ENCODE measurements around the gene OSBP2. TPM values are rescaled to one million over a fixed set of nuclear protein-coding genes. Genes with fewer than 3 reads are reported as not detected.

The OSBP2 gene
- total RNA-seq, 4 donors from 2014 or later: 0.60 to 7.5 (median 4.3) TPM

DNA sequence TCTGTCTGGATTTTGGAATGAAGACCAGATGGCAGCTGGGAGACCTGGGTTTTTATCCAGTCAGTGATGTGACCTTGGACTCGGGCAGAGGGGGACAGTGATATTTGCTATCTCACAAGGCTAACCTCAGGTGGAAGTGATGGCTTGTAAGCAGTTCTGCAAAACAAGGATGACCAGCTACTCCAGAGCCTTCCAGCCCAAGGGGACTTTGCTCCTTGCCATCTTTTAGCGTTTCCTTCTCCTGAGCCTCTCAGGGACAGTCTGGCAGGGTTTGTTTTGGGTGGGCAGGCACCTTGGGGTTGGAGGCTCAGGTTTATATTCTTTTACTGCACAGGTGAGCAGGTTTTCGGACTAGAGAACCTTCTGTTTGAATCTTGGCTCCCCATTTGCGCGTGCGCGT is 9.5 kb upstream of the OSBP2 start:
- in situ Hi-C loops (cut with MboI; ENCODE audit: low pct_ligation_motif_present in 1 of 4, low pct_unique_long_range_greater_than_20kb in 1 of 4, low sequenced_read_pairs in 3 of 4): no loop called here
- TF ChIP-seq POLR2A (IDR thresholded peaks at IDR 0.05): no peak
- TF ChIP-seq, protein P1, sequence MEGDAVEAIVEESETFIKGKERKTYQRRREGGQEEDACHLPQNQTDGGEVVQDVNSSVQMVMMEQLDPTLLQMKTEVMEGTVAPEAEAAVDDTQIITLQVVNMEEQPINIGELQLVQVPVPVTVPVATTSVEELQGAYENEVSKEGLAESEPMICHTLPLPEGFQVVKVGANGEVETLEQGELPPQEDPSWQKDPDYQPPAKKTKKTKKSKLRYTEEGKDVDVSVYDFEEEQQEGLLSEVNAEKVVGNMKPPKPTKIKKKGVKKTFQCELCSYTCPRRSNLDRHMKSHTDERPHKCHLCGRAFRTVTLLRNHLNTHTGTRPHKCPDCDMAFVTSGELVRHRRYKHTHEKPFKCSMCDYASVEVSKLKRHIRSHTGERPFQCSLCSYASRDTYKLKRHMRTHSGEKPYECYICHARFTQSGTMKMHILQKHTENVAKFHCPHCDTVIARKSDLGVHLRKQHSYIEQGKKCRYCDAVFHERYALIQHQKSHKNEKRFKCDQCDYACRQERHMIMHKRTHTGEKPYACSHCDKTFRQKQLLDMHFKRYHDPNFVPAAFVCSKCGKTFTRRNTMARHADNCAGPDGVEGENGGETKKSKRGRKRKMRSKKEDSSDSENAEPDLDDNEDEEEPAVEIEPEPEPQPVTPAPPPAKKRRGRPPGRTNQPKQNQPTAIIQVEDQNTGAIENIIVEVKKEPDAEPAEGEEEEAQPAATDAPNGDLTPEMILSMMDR (IDR thresholded peaks at IDR 0.05): no peak
- TF ChIP-seq EP300 (IDR thresholded peaks at IDR 0.05; ENCODE audit: low read depth): no peak
- no peak for TF ChIP-seq POLR2AphosphoS5 (IDR thresholded peaks at IDR 0.05)
- no peaks in the 10 kb centered on the region for H3K27me3 ChIP-seq
- peaks cover 6 to 22% (median 10%) of the 10 kb centered on the region in 4 donors for H3K4me1 ChIP-seq
- DNase-seq: peak; percentile 21
- H3K36me3 ChIP-seq: no peaks in the 10 kb centered on the region
- H3K4me3 ChIP-seq: no peak overlapping the region
- H3K27ac ChIP-seq: no peak overlapping the region
- no peaks in the 10 kb centered on the region for H3K9me3 ChIP-seq
- WGBS, 2 donors (ENCODE audit: low coverage in 1 of 2): 61% methylated on average over 7 of the region's 7 CpGs; no CpG with 5 or more reads in 1 of the 2 donors
- intact Hi-C loops (cut with DNase I; ENCODE audit: low total_unique reads): no loop called here

GRCh38 chr22:30687358-30687757 is 7.3 kb upstream of the OSBP2 start:
- DNase-seq: no peak
- peaks cover 0 to 8% (median 0%) of the 10 kb centered on the region in 4 donors for H3K4me1 ChIP-seq
- WGBS, 2 donors (ENCODE audit: low coverage in 1 of 2): 78 to 100% methylated on average over 1 to 4 of the region's 4 CpGs
- no peaks in the 10 kb centered on the region for H3K36me3 ChIP-seq
- no peaks in the 10 kb centered on the region for H3K27me3 ChIP-seq
- H3K9me3 ChIP-seq: no peaks in the 10 kb centered on the region
- TF ChIP-seq POLR2A (IDR thresholded peaks at IDR 0.05) (no peak), POLR2AphosphoS5 (IDR thresholded peaks at IDR 0.05) (no peak), EP300 (IDR thresholded peaks at IDR 0.05; ENCODE audit: low read depth) (no peak)
- TF ChIP-seq, protein P1 (IDR thresholded peaks at IDR 0.05): no peak
- intact Hi-C loops (cut with DNase I; ENCODE audit: low total_unique reads) (no loop called here), in situ Hi-C loops (cut with MboI; ENCODE audit: low pct_ligation_motif_present in 1 of 4, low pct_unique_long_range_greater_than_20kb in 1 of 4, low sequenced_read_pairs in 3 of 4) (no loop called here)
- no peak overlapping the region for H3K4me3 ChIP-seq
- H3K27ac ChIP-seq: no peak overlapping the region

DNA sequence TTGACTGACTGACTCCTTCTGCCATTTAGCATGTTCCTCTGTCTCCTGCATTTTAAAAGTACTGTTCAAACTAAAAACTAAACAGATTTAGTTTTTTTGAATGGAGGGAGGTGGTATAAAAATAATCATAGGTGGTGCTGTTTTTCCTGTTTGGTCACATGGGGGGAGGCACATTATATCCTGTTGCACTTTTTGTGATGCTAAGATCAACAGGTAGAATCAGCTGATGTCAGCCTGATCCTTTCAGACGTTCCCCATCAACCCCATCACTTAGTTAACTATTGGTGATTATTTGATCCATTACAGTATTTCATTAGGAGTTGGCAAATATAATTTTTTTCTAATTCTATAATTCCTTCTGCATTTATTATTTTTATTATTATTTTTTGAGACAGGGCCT is 5.1 kb upstream of the OSBP2 start:
- Histone ChIP-seq H3K27ac (no peak overlapping the region), H3K4me1 (peaks cover 0 to 15% (median 7%) of the 10 kb centered on the region in 4 donors), H3K9me3 (no peaks in the 10 kb centered on the region), H3K36me3 (no peaks in the 10 kb centered on the region), H3K4me3 (no peak overlapping the region), H3K27me3 (no peaks in the 10 kb centered on the region)
- TF ChIP-seq POLR2AphosphoS5 (IDR thresholded peaks at IDR 0.05): no peak
- TF ChIP-seq EP300 (IDR thresholded peaks at IDR 0.05; ENCODE audit: low read depth): no peak
- TF ChIP-seq, protein P1 (IDR thresholded peaks at IDR 0.05): no peak
- TF ChIP-seq POLR2A (IDR thresholded peaks at IDR 0.05): no peak
- in situ Hi-C loops (cut with MboI; ENCODE audit: low pct_ligation_motif_present in 1 of 4, low pct_unique_long_range_greater_than_20kb in 1 of 4, low sequenced_read_pairs in 3 of 4) (no loop called here), intact Hi-C loops (cut with DNase I; ENCODE audit: low total_unique reads) (no loop called here)
- 33 to 73% methylated on average over 1 of the region's 1 CpG for WGBS, 2 donors (ENCODE audit: low coverage in 1 of 2)
- DNase-seq: no peak

DNA sequence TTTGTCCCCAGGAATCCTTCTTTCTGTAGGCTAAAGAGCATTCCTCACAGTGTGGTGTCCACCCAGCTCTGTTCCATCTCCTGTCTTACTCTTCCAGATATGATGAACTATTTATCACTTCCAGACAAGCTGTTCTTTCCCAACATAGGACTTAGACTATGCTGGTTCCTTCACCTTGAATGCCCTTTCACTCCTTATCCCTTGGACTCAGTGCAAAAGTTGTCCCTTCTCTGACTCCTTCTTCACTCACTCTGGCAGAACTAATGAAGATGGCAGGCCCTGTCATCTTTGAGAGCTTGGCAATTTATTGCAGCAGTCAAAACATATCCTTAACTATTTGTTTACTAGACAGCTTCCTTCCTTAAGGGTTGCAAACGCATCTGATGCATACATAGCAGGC is 3.5 kb upstream of the OSBP2 start:
- H3K4me3 ChIP-seq: no peak overlapping the region
- in situ Hi-C loops (cut with MboI; ENCODE audit: low pct_ligation_motif_present in 1 of 4, low pct_unique_long_range_greater_than_20kb in 1 of 4, low sequenced_read_pairs in 3 of 4): no loop called here
- H3K4me1 ChIP-seq: peaks cover 0 to 16% (median 9%) of the 10 kb centered on the region in 4 donors
- H3K9me3 ChIP-seq: no peaks in the 10 kb centered on the region
- H3K27me3 ChIP-seq: no peaks in the 10 kb centered on the region
- DNase-seq: no peak
- intact Hi-C loops (cut with DNase I; ENCODE audit: low total_unique reads): no loop called here
- H3K36me3 ChIP-seq: no peaks in the 10 kb centered on the region
- no peak overlapping the region for H3K27ac ChIP-seq
- WGBS, 2 donors (ENCODE audit: low coverage in 1 of 2): 59% methylated on average over 1 of the region's 1 CpG; no CpG with 5 or more reads in 1 of the 2 donors
- TF ChIP-seq POLR2AphosphoS5 (IDR thresholded peaks at IDR 0.05) (no peak), POLR2A (IDR thresholded peaks at IDR 0.05) (no peak), EP300 (IDR thresholded peaks at IDR 0.05; ENCODE audit: low read depth) (no peak)
- TF ChIP-seq, protein P1 (IDR thresholded peaks at IDR 0.05): no peak
